ENCODE data around the gene GUCA1A.

GRCh38 chr6:42158631-42159030 lies 14.5 kb upstream of the GUCA1A start:
- TF ChIP-seq CTCF (IDR thresholded peaks at IDR 0.05) (no peak), POLR2A (IDR thresholded peaks at IDR 0.05) (no peak)

All from tibial nerve (tissue), 3 donors.